Stimulated activated CD4-positive, alpha-beta T cell treated with anti-CD3 and anti-CD28 coated beads, Interleukin-2, amount 100 ng/mL, for 48 hours (primary cell): ENCODE data around the gene WIF1.
A peak's percentile ranks its signal among the peaks of the same experiment; 100 is the strongest.

ENCODE experiments used
- DNase-seq, 2 donors: peaks; one replicate each; pipeline ENCODE4 v3.0.0-alpha.2; 2020

WIF1 gene

GRCh38 chr12:65121049-65121955, at the start of gene WIF1:
WIF1 (minus strand) TSS chr12:65121305; CDS start chr12:65121191, 114 bp downstream.
- peak; percentile 3 to 12 for DNase-seq

- DNase-seq, result peak; percentile 43 to 46
These were observed 49.2 kb upstream of the WIF1 start for GRCh38 chr12:65170209-65170881.

GRCh38 chr12:65169320-65170208, 48.5 kb upstream of the WIF1 start, which contains the start of gene LEMD3:
LEMD3 (plus strand) TSS chr12:65169583; CDS start chr12:65169597, 14 bp downstream.
- DNase-seq, result peak; percentile 85 to 88

GRCh38 chr12:65168681-65169319, 47.7 kb upstream of the WIF1 start:
- no peak for DNase-seq

GRCh38 chr12:65164774-65165173, 43.7 kb upstream of the WIF1 start:
- DNase-seq, result no peak

GRCh38 chr12:65164244-65164643, 43.1 kb upstream of the WIF1 start:
- no peak for DNase-seq

GRCh38 chr12:65162609-65163008, 41.5 kb upstream of the WIF1 start:
- DNase-seq, result no peak

GRCh38 chr12:65157091-65157490, 36.0 kb upstream of the WIF1 start:
- no peak for DNase-seq

- DNase-seq, result no peak
These were observed 35.3 kb upstream of the WIF1 start for GRCh38 chr12:65156366-65156841.

- no peak for DNase-seq
These were observed 34.7 kb upstream of the WIF1 start for GRCh38 chr12:65155784-65156183.

GRCh38 chr12:65152596-65152995, 31.5 kb upstream of the WIF1 start:
- DNase-seq, result no peak

GRCh38 chr12:65152012-65152411, 30.9 kb upstream of the WIF1 start:
- no peak for DNase-seq

GRCh38 chr12:65147312-65147905, 26.3 kb upstream of the WIF1 start:
- DNase-seq, result no peak

GRCh38 chr12:65140738-65141137, 19.6 kb upstream of the WIF1 start:
- DNase-seq, result no peak

- no peak for DNase-seq
These were observed 18.3 kb upstream of the WIF1 start for GRCh38 chr12:65139389-65139788.

- DNase-seq, result no peak
These were observed 12.8 kb upstream of the WIF1 start for GRCh38 chr12:65133879-65134278.

- DNase-seq, result no peak
These were observed 5.4 kb upstream of the WIF1 start for GRCh38 chr12:65126482-65126881.

- DNase-seq, result no peak
These were observed 4.9 kb upstream of the WIF1 start for GRCh38 chr12:65125975-65126374.

GRCh38 chr12:65125247-65125646, 4.1 kb upstream of the WIF1 start:
- DNase-seq, result no peak

GRCh38 chr12:65123435-65124063, 2.4 kb upstream of the WIF1 start:
- DNase-seq, result no peak

GRCh38 chr12:65122703-65123102, 1.6 kb upstream of the WIF1 start:
- no peak for DNase-seq
